ENCODE results near the gene TAX1BP1. TPM values are rescaled to one million over a fixed set of nuclear protein-coding genes. Genes with fewer than 3 reads are reported as not detected.

Gene TAX1BP1
- total RNA-seq, 1 experiment from 2014 or later, result 69.9 TPM

- POLR2A ChIA-PET, result interaction anchor here (0.6 kb wide), 1 partner anchor 15 kb away, joined by 5 read pairs; no protein-coding TSS in a partner anchor
- Mint-ChIP-seq H3K9me3 (no peaks in the 10 kb centered on the region), H3K27ac (no peak overlapping the region), H3K4me3 (no peak overlapping the region), H3K4me1 (peaks cover 20% of the 10 kb centered on the region), H3K36me3 (peaks cover 3% of the 10 kb centered on the region), H3K27me3 (ENCODE audit: low read depth) (no peaks in the 10 kb centered on the region)
- ATAC-seq, result no peak
- DNase-seq (ENCODE audit: low spot score), result no peak
- CTCF ChIA-PET, result interaction anchor here (0.8 to 1.6 kb wide), 2 partner anchors 53 to 67 kb away, joined by 3 read pairs; no protein-coding TSS in a partner anchor
- TF ChIP-seq ATF3 (CRISPR knock-in tag; conservative IDR thresholded peaks at IDR 0.05) (no peak), OVOL2 (CRISPR knock-in tag; IDR thresholded peaks at IDR 0.05; ENCODE audit: borderline replicate concordance) (no peak), ZMAT4 (CRISPR knock-in tag; IDR thresholded peaks at IDR 0.05) (no peak), SOX15 (CRISPR knock-in tag; IDR thresholded peaks at IDR 0.05) (no peak), ERG (CRISPR knock-in tag; IDR thresholded peaks at IDR 0.05) (no peak), PRDM15 (CRISPR knock-in tag; IDR thresholded peaks at IDR 0.05) (no peak), PREB (CRISPR knock-in tag; IDR thresholded peaks at IDR 0.05; ENCODE audit: borderline replicate concordance) (no peak), ZNF425 (CRISPR knock-in tag; conservative IDR thresholded peaks at IDR 0.05) (no peak), SP1 (CRISPR knock-in tag; conservative IDR thresholded peaks at IDR 0.05) (no peak), HMGA2 (CRISPR knock-in tag; IDR thresholded peaks at IDR 0.05) (no peak), ATF6 (CRISPR knock-in tag; IDR thresholded peaks at IDR 0.05) (no peak), AR (CRISPR knock-in tag; IDR thresholded peaks at IDR 0.05) (no peak), ZNF219 (CRISPR knock-in tag; IDR thresholded peaks at IDR 0.05; ENCODE audit: borderline replicate concordance) (no peak), ZSCAN18 (CRISPR knock-in tag; IDR thresholded peaks at IDR 0.05) (no peak), GTF2I (CRISPR knock-in tag; conservative IDR thresholded peaks at IDR 0.05) (no peak), HMGXB4 (CRISPR knock-in tag; IDR thresholded peaks at IDR 0.05) (no peak), ETV6 (CRISPR knock-in tag; IDR thresholded peaks at IDR 0.05) (no peak)
Observed at GRCh38 chr7:27843584-27844305, 103.8 kb downstream of the TAX1BP1 start.
